OCI-LY3 (cell line): ENCODE results near the gene TBC1D5.
"Not testable (repeated sequence)": the region's sequence is repeated elsewhere in the genome, so short reads cannot be mapped to it uniquely, and the experiment has no call there.

Source experiments
- EZH2phosphoT487 ChIP-seq: fragments of 200-600 bp; shearing (Covaris generic); IDR thresholded peaks from 2 replicates; pipeline ENCODE4 v1.6.1; 2018; ENCODE audit warnings: antibody characterized with exemption, mixed run types, low read depth
- TF ChIP-seq, protein P1 (sequence below): fragments of 200-600, 300-600 bp; sonication (generic); IDR thresholded peaks from 2 replicates; pipeline ENCODE4 v1.5.1; 2014; ENCODE audit warnings: antibody characterized with exemption, low read length, low read depth

DNA sequence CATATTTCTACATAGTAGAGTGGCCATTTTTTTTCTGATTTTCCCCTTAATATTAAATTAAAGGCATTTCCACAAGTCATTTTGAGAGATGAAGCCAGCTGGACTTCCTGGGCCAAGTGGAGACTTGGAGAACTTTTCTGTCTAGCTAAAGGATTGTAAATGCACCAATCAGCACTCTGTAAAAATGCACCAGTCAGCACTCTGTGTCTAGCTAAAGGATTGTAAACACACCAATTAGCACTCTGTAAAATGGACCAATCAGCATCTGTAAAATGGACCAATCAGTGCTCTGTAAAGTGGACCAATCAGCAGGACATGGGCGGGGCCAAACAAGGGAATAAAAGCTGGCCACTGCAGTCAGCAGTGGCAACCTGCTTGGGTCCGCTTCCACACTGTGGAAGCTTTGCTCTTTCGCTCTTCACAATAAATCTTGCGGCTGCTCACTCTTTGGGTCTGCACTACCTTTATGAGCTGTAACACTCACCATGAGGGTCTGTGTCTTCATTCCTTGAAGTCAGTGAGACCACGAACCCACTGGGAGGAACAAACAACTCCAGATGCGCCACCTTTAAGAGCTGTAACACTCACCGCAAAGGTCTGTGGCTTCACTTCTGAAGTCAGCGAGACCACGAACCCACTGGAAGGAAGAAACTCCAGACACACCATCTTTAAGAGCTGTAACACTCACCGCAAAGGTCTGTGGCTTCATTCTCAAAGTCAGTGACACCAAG lies 31.9 kb upstream of the TBC1D5 start:
- TF ChIP-seq, protein P1, sequence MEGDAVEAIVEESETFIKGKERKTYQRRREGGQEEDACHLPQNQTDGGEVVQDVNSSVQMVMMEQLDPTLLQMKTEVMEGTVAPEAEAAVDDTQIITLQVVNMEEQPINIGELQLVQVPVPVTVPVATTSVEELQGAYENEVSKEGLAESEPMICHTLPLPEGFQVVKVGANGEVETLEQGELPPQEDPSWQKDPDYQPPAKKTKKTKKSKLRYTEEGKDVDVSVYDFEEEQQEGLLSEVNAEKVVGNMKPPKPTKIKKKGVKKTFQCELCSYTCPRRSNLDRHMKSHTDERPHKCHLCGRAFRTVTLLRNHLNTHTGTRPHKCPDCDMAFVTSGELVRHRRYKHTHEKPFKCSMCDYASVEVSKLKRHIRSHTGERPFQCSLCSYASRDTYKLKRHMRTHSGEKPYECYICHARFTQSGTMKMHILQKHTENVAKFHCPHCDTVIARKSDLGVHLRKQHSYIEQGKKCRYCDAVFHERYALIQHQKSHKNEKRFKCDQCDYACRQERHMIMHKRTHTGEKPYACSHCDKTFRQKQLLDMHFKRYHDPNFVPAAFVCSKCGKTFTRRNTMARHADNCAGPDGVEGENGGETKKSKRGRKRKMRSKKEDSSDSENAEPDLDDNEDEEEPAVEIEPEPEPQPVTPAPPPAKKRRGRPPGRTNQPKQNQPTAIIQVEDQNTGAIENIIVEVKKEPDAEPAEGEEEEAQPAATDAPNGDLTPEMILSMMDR: not testable (repeated sequence)
- not testable (repeated sequence) for TF ChIP-seq EZH2phosphoT487
